ENCODE measurements around the gene TMEM144.

DNA sequence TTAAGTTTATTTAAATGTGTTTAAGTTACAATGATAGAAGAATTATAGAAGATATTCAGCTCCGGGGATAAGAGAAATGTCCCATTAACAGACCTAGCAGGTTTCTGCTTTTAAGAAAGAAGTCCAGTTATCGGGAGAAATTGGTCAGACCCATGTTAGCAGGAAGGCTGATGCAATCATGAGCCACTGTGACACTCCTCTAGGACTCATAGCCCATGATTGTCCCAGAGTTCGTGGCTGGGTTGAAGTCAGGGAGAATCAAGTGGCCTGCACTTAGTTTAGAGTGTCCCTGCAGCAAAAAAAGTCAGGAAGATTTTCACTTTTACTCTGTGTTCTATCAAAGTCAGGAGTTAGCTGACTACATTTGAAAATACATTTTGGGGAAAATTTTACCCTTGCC is 72.0 kb downstream of the TMEM144 start:
- TF ChIP-seq CTCF (IDR thresholded peaks at IDR 0.05) (no peak), POLR2A (IDR thresholded peaks at IDR 0.05) (no peak)

Data from adrenal gland (tissue), 5 donors.